ENCODE data around the gene LMF1.

The LMF1 gene

DNA sequence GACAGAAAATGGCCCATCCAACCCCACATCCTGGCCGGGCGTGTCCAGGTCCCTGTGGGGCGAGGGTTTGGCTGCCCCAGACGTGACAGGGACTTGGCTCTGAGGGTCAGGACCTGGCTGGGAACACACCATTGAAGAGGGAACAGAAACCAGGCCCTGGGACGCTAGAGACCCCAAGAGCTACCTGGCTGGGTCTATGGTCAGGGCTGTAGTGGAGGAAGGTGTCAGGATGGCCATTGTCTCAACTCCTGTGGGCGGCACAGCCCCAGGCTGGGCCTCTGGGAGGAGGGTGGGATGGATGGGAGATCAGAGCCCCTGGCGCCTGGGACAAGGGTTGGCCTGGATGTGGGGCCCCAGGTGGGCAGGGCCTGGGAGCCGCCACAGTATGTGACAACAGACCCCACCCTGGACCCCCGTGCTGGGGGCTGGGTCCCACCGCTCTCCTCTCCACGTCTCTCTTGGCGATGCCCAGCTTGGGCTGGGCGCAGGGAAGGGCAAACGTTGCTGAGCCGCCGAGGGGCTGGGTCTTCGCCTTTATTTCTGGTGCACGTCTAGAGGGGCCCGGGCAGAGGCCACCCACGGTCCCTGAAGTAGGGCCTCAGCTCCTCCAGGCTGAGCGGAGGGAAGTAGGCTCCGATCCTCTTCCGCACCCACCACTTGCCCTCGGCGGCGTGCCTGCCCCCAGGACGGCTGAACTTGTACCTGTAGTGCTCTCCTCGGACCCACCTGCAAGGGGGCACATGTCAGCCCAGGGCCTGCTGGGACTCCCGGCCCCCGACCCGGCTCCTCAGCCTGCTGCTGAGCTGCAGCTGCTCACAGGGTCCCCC lies 116.6 kb downstream of the LMF1 start:
- no peak overlapping the region for H3K4me3 ChIP-seq (replicated peaks; ENCODE audit: low read depth, low read length)
- TF ChIP-seq, protein P1, sequence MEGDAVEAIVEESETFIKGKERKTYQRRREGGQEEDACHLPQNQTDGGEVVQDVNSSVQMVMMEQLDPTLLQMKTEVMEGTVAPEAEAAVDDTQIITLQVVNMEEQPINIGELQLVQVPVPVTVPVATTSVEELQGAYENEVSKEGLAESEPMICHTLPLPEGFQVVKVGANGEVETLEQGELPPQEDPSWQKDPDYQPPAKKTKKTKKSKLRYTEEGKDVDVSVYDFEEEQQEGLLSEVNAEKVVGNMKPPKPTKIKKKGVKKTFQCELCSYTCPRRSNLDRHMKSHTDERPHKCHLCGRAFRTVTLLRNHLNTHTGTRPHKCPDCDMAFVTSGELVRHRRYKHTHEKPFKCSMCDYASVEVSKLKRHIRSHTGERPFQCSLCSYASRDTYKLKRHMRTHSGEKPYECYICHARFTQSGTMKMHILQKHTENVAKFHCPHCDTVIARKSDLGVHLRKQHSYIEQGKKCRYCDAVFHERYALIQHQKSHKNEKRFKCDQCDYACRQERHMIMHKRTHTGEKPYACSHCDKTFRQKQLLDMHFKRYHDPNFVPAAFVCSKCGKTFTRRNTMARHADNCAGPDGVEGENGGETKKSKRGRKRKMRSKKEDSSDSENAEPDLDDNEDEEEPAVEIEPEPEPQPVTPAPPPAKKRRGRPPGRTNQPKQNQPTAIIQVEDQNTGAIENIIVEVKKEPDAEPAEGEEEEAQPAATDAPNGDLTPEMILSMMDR (IDR thresholded peaks at IDR 0.05; ENCODE audit: low read depth, low read length, missing control alignments): no peak
- no peak for DNase-seq (ENCODE audit: extremely low read depth, low read depth)

DNA sequence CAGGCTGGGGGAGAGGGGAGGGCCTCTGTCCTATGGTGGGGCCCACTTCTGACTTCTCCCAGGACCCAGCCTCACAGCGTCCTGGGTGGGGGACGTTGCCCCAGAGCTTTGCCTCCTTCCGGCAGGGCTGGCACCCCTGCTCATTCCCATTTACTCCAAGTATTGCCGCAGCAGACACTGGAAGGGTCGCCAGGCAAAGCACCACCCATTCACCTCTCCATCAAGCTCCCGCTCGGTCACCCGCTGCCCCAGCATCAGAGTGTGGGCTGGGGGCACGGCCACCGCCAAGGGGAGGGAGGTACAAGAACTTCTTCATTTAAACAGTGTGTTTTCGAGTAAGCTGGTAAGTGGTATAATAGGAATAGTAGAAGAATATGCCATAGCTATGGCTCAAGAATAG lies 117.5 kb downstream of the LMF1 start:
- no peak overlapping the region for H3K4me3 ChIP-seq (replicated peaks; ENCODE audit: low read depth, low read length)
- TF ChIP-seq, protein P1 (IDR thresholded peaks at IDR 0.05; ENCODE audit: low read depth, low read length, missing control alignments): no peak
- DNase-seq (ENCODE audit: extremely low read depth, low read depth): no peak

DNA sequence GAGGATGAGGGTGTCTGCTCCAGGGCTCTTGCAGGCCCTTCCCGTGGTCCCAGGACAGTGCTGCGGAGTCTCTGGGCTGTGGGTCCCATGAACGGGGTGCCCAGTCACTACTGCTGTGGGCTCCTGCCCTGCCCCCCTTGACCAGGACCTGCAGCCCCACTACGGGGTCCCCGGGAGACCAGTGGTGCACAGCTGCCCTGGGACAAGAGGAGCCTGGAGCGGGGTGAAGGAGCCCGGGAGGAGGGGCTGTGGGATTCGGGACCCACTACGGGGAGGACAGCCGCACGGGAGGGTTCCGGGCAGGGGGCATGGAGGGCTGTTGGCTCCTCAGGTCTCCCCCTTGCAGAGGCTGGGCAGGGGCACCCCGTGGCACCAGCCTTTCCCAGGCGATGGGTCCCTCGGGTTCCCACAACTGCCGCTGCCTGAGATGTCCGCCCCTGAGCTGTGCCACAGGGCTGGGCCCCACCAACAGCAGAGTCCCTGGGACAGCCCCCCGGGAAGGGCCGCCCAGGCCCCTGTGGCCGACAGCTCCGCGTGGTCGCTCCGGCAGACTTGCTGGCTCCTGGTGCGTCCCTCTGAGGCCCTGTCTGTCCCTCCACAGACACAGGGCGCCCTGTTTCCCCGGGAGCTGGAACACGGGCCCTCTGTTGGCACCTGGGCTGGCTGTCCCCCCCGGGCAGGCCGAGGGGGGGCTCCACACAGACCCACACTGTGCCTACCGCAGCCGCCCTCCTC lies 118.2 kb downstream of the LMF1 start:
- H3K4me3 ChIP-seq (replicated peaks; ENCODE audit: low read depth, low read length): no peak overlapping the region
- TF ChIP-seq, protein P1 (IDR thresholded peaks at IDR 0.05; ENCODE audit: low read depth, low read length, missing control alignments): no peak
- no peak for DNase-seq (ENCODE audit: extremely low read depth, low read depth)

DNA sequence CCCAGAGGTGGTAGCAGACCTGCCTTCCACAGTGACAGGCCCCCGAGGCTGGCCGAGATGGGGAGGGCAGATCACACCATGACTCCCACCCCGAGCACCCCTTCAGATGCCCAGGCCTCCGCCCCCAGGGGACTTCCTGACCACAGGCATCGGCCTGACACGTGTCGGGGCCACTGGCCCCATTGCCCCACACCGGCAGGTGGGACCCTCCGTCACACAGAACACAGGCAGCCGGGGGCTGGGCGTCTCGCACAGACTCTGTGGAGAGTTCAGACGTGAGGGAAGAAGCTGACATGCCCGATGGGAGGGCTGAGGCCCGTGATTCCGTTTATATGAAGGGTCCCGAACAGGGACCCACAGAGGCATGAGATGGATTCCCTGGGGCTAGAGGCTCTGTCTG lies 118.9 kb downstream of the LMF1 start:
- TF ChIP-seq, protein P1 (IDR thresholded peaks at IDR 0.05; ENCODE audit: low read depth, low read length, missing control alignments): no peak
- DNase-seq (ENCODE audit: extremely low read depth, low read depth): no peak
- H3K4me3 ChIP-seq (replicated peaks; ENCODE audit: low read depth, low read length): no peak overlapping the region

DNA sequence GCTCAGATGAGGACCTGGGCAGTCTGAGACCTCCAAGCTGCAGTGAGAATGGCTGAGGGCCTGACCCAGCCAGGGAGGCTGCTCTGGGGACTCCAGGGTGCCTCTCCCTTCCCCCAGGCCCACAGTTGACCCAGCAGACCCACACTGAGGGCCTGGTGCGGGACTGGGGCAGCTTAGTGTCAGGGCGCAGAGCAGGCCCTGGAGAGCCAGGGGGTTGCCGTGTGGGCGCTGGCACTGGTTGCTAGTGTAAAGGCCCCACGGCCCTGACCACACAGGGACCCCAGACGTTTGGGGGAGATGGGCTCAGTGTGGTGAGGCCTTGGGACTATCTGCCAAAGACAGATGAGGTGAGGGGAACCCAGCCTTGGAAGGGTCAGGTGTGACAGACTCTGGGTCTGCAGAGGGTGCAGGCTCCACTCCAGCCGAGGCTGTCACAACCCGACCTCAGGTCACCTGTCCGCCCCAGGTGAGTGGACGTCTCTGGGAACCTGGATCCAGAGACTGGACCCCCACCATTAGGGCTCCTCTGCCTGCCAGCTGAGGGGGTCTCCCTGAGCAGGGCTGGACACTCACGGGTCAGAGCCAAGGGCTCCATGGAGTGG lies 119.5 kb downstream of the LMF1 start:
- no peak for DNase-seq (ENCODE audit: extremely low read depth, low read depth)
- no peak overlapping the region for H3K4me3 ChIP-seq (replicated peaks; ENCODE audit: low read depth, low read length)
- TF ChIP-seq, protein P1 (IDR thresholded peaks at IDR 0.05; ENCODE audit: low read depth, low read length, missing control alignments): no peak

DNA sequence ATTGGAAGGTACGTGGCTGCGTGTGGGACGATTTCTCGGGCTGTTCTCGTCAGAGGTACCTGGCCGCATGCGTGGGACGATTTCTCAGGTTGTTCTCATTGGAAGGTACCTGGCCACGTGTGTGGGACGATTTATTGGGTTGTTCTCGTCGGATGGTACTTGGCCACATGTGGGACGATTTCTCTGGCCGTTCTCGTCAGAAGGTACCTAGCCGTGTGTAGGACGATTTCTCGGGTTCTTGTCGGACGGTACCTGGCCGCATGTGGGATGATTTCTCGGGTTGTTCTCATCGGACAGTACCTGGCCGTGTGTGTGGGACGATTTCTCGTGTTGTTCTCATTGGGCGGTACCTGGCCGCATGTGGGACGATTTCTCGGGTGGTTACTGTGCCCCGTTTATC lies 120.1 kb downstream of the LMF1 start:
- DNase-seq (ENCODE audit: extremely low read depth, low read depth): no peak
- TF ChIP-seq, protein P1 (IDR thresholded peaks at IDR 0.05; ENCODE audit: low read depth, low read length, missing control alignments): no peak

More for the DNA sequence above, 120.1 kb downstream of the LMF1 start:
- no peak overlapping the region for H3K4me3 ChIP-seq (replicated peaks; ENCODE audit: low read depth, low read length)

Data from HFF-Myc (cell line).